HL-60 (cell line): Measurements from ENCODE around the gene EMILIN1.

Experiments used
- CTCF ChIP-seq: IDR thresholded peaks from one replicate; pipeline ENCODE4 v1.5.1; 2011; ENCODE audit warnings: low read length, control low read depth, inconsistent platforms; ENCODE audit not compliant: insufficient read depth
- POLR2AphosphoS5 ChIP-seq: IDR thresholded peaks from 2 replicates; pipeline ENCODE4 v1.6.1; 2012; ENCODE audit warnings: low read depth
- TF ChIP-seq, protein P1 (sequence below): IDR thresholded peaks from 2 replicates; pipeline ENCODE4 v1.6.1; 2012; ENCODE audit warnings: low read depth; ENCODE audit not compliant: insufficient replicate concordance

DNA sequence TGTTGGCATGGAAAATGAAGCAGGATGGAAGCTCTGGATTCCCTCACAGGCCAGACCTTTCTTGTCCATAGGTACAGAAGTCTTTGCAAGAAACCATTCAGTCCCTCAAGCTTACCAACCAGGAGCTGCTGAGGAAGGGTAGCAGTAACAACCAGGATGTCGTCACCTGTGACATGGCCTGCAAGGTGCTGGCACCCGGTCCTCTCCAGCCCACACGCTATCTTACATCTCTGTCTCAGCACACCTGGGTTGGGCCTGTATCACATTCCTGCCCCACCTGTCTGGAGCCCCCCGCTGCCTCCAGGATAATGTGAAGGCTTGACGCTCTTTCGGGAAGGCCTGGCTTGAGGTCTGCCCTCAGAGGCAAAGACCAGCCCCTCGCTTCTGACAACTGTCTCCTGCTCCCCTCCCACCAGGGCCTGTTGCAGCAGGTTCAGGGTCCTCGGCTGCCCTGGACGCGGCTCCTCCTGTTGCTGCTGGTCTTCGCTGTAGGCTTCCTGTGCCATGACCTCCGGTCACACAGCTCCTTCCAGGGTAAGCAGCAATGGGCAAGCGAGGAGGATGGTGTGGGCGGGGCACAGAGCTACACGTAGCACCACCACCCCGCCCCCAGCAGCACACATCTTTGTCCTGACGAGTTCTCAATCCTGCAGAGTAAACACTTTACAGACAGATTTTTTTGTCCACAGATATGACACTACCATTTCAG lies 39.6 kb upstream of the EMILIN1 start:
- TF ChIP-seq CTCF = no peak
- no peak for TF ChIP-seq POLR2AphosphoS5
- TF ChIP-seq, protein P1, sequence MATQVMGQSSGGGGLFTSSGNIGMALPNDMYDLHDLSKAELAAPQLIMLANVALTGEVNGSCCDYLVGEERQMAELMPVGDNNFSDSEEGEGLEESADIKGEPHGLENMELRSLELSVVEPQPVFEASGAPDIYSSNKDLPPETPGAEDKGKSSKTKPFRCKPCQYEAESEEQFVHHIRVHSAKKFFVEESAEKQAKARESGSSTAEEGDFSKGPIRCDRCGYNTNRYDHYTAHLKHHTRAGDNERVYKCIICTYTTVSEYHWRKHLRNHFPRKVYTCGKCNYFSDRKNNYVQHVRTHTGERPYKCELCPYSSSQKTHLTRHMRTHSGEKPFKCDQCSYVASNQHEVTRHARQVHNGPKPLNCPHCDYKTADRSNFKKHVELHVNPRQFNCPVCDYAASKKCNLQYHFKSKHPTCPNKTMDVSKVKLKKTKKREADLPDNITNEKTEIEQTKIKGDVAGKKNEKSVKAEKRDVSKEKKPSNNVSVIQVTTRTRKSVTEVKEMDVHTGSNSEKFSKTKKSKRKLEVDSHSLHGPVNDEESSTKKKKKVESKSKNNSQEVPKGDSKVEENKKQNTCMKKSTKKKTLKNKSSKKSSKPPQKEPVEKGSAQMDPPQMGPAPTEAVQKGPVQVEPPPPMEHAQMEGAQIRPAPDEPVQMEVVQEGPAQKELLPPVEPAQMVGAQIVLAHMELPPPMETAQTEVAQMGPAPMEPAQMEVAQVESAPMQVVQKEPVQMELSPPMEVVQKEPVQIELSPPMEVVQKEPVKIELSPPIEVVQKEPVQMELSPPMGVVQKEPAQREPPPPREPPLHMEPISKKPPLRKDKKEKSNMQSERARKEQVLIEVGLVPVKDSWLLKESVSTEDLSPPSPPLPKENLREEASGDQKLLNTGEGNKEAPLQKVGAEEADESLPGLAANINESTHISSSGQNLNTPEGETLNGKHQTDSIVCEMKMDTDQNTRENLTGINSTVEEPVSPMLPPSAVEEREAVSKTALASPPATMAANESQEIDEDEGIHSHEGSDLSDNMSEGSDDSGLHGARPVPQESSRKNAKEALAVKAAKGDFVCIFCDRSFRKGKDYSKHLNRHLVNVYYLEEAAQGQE = no peak
